CD14-positive monocyte (primary cell): ENCODE data around the gene CHD6. TPM values are rescaled to one million over a fixed set of nuclear protein-coding genes. Genes with fewer than 3 reads are reported as not detected.

Experiments used
- DNase-seq, 3 donors: peaks; one replicate each; pipeline ENCODE4 v3.0.0-alpha.2; 2011 to 2022
- H2AFZ ChIP-seq: 2 replicates; pipeline ENCODE4 v1.6.0; 2012; ENCODE audit warnings: mild to moderate bottlenecking, low read depth, low read length, inconsistent platforms; ENCODE audit not compliant: insufficient read depth, poor library complexity, severe bottlenecking
- H3K27ac ChIP-seq, 2 donors: 1 replicate in 1 of 2; 2 replicates in 1 of 2; pipeline ENCODE4 v1.5.1; 2012 to 2013; ENCODE audit warnings: low read length in 2 of 2, control low read depth in 1 of 2, inconsistent platforms in 1 of 2, low read depth in 1 of 2, mild to moderate bottlenecking in 1 of 2
- H3K27me3 ChIP-seq, 2 donors: one replicate each; pipeline versions ENCODE4 v1.6.0 to v1.6.1; 2011 to 2013; ENCODE audit warnings: low read length in 2 of 2; ENCODE audit not compliant: control insufficient read depth in 2 of 2, insufficient read depth in 2 of 2
- H3K36me3 ChIP-seq, 2 donors: replicated peaks in 1 of 2; 1 replicate in 1 of 2; 2 replicates in 1 of 2; pipeline versions ENCODE4 v1.5.1 to v1.6.1; 2012 to 2013; ENCODE audit warnings: low read length in 2 of 2, control low read depth in 1 of 2, inconsistent platforms in 1 of 2, mild to moderate bottlenecking in 1 of 2; ENCODE audit not compliant: insufficient read depth in 2 of 2, control insufficient read depth in 1 of 2
- H3K4me1 ChIP-seq, 2 donors: 1 replicate in 1 of 2; 2 replicates in 1 of 2; pipeline versions ENCODE4 v1.5.1 to v1.6.1; 2012 to 2013; ENCODE audit warnings: low read length in 2 of 2, control low read depth in 1 of 2, inconsistent platforms in 1 of 2, mild to moderate bottlenecking in 1 of 2, moderate library complexity in 1 of 2; ENCODE audit not compliant: insufficient read depth in 2 of 2, control insufficient read depth in 1 of 2
- H3K4me2 ChIP-seq: replicated peaks from 2 replicates; pipeline ENCODE3; 2012; ENCODE audit warnings: low read length, moderate library complexity, mild to moderate bottlenecking; ENCODE audit not compliant: poor library complexity, severe bottlenecking; ENCODE audit errors: extremely low read depth
- H3K4me3 ChIP-seq, 3 experiments: fragments of 200-600 bp in 1 of 3; sonication (generic) in 1 of 3; replicated peaks in 1 of 3; 1 replicate in 2 of 3; 2 replicates in 1 of 3; pipeline ENCODE4 v1.5.1; 2011 to 2013; ENCODE audit warnings: low read length in 3 of 3, mild to moderate bottlenecking in 3 of 3, control low read depth in 2 of 3, low read depth in 2 of 3, inconsistent platforms in 1 of 3, moderate library complexity in 1 of 3
- H3K79me2 ChIP-seq: 2 replicates; pipeline ENCODE4 v1.6.0; 2012; ENCODE audit warnings: mild to moderate bottlenecking, control low read depth, inconsistent platforms, low read length, moderate library complexity; ENCODE audit not compliant: insufficient read depth
- H3K9ac ChIP-seq: 2 replicates; pipeline ENCODE4 v1.6.0; 2017; ENCODE audit warnings: low read length, mild to moderate bottlenecking; ENCODE audit not compliant: insufficient read depth, poor library complexity, severe bottlenecking
- H3K9me3 ChIP-seq, 2 donors: replicated peaks in 1 of 2; 1 replicate in 1 of 2; 2 replicates in 1 of 2; pipeline versions ENCODE4 v1.5.1 to v1.6.1; 2012 to 2013; ENCODE audit warnings: low read length in 2 of 2, control low read depth in 1 of 2; ENCODE audit not compliant: control insufficient read depth in 1 of 2, insufficient read depth in 1 of 2
- H4K20me1 ChIP-seq: 2 replicates; pipeline ENCODE4 v1.6.0; 2012; ENCODE audit warnings: mild to moderate bottlenecking, low read length, control low read depth, moderate library complexity; ENCODE audit not compliant: insufficient read depth
- H3K27ac Mint-ChIP-seq, 7 donors: one replicate each; pipeline ENCODE4 v1.8.0; 2020; ENCODE audit warnings: mild to moderate bottlenecking in 7 of 7, mixed read lengths in 7 of 7, moderate library complexity in 6 of 7, inconsistent platforms in 2 of 7
- H3K27me3 Mint-ChIP-seq, 3 donors: one replicate each; pipeline ENCODE4 v1.8.0; 2021 to 2022; ENCODE audit warnings: low read depth in 3 of 3, mild to moderate bottlenecking in 3 of 3, mixed read lengths in 3 of 3, moderate library complexity in 3 of 3, inconsistent platforms in 1 of 3
- H3K36me3 Mint-ChIP-seq, 2 donors: one replicate each; pipeline ENCODE4 v1.8.0; 2020; ENCODE audit warnings: mixed read lengths in 2 of 2, inconsistent platforms in 1 of 2, mild to moderate bottlenecking in 1 of 2
- H3K4me1 Mint-ChIP-seq: one replicate; pipeline ENCODE4 v1.8.0; 2020; ENCODE audit warnings: mild to moderate bottlenecking, mixed read lengths
- H3K4me3 Mint-ChIP-seq, 2 donors: one replicate each; pipeline ENCODE4 v1.8.0; 2020; ENCODE audit warnings: mild to moderate bottlenecking in 2 of 2, mixed read lengths in 2 of 2, moderate library complexity in 1 of 2
- H3K9me3 Mint-ChIP-seq, 7 donors: one replicate each; pipeline ENCODE4 v1.8.0; 2020 to 2022; ENCODE audit warnings: mixed read lengths in 7 of 7, mild to moderate bottlenecking in 6 of 7, moderate library complexity in 6 of 7, inconsistent platforms in 2 of 7
- CTCF ChIP-seq: fragments of 200-600 bp; IDR thresholded peaks from one replicate; pipeline ENCODE4 v1.8.0; 2022; ENCODE audit warnings: antibody characterized with exemption, mild to moderate bottlenecking
- WGBS: methylation state at CpG from one replicate; pipeline ENCODE4 v1.1.5; 2013; ENCODE audit warnings: missing lambda C conversion rate; ENCODE audit not compliant: insufficient coverage; 5-methylcytosine and 5-hydroxymethylcytosine counted together
- intact Hi-C, 2 donors: fragments of 100-400 bp; cut with micrococcal nuclease; formaldehyde crosslinking; loops; one replicate each; pipeline versions ENCODE4 v1.15.0 to v1.15.1; 2023
- polyA plus RNA-seq, 3 donors: library from polyadenylated mRNA; depleted of rRNA in 1 of 3; unstranded in 2 of 3; stranded (reverse) in 1 of 3; fragments of 300-500 nt in 2 of 3; fragments of >200 nt in 1 of 3; fragmentation: Illumina TruSeq in 2 of 3; gene quantifications; 1 replicate in 2 of 3; 2 replicates in 1 of 3; pipeline ENCODE4 v1.2.3, GENCODE V29; 2012 to 2021

CHD6 gene
- polyA plus RNA-seq, 3 donors = 12.9 to 19.6 (median 13.0) TPM

GRCh38 chr20:41406353-41406752 is 211.8 kb downstream of the CHD6 start:
- H3K4me3 ChIP-seq = no peak overlapping the region
- Mint-ChIP-seq H3K4me3 (no peak overlapping the region), H3K9me3 (no peaks in the 10 kb centered on the region), H3K27ac (no peak overlapping the region), H3K27me3 (peaks cover 0 to 8% (median 6%) of the 10 kb centered on the region in 3 donors), H3K36me3 (peaks cover 78 to 89% of the 10 kb centered on the region in 2 donors), H3K4me1 (peaks cover 18% of the 10 kb centered on the region)
- H2AFZ ChIP-seq = no peak overlapping the region
- intact Hi-C loops = no loop called here
- H3K4me2 ChIP-seq = no peak overlapping the region
- no peaks in the 10 kb centered on the region for H3K27me3 ChIP-seq
- no peak for TF ChIP-seq CTCF
- H3K27ac ChIP-seq = no peak overlapping the region
- no peaks in the 10 kb centered on the region for H3K9me3 ChIP-seq
- peaks cover 58 to 94% of the 10 kb centered on the region in 2 donors for H3K36me3 ChIP-seq
- no peaks in the 10 kb centered on the region for H4K20me1 ChIP-seq
- no peaks in the 10 kb centered on the region for H3K79me2 ChIP-seq
- H3K4me1 ChIP-seq = peaks cover 7% of the 10 kb centered on the region in 2 donors
- 97% methylated on average over 4 of the region's 10 CpGs for WGBS
- DNase-seq = no peak
- no peak overlapping the region for H3K9ac ChIP-seq

- peak overlapping the region in 2 of 7 donors; percentile 19 to 75 for H3K27ac Mint-ChIP-seq
- H3K36me3 Mint-ChIP-seq = peaks cover 69 to 82% of the 10 kb centered on the region in 2 donors
- no peaks in the 10 kb centered on the region for H4K20me1 ChIP-seq
- H3K9ac ChIP-seq = no peak overlapping the region
- H3K4me3 Mint-ChIP-seq = no peak overlapping the region
- peaks cover 7% of the 10 kb centered on the region in 2 donors for H3K4me1 ChIP-seq
- no peak overlapping the region for H3K27ac ChIP-seq
- H3K9me3 Mint-ChIP-seq = no peaks in the 10 kb centered on the region
- no peak for TF ChIP-seq CTCF
- 96% methylated on average over 3 of the region's 3 CpGs for WGBS
- H3K9me3 ChIP-seq = no peaks in the 10 kb centered on the region
- intact Hi-C loops = no loop called here
- H2AFZ ChIP-seq = no peak overlapping the region
- peaks cover 0 to 6% (median 1%) of the 10 kb centered on the region in 3 donors for H3K27me3 Mint-ChIP-seq
- no peaks in the 10 kb centered on the region for H3K79me2 ChIP-seq
- peaks cover 48 to 85% of the 10 kb centered on the region in 2 donors for H3K36me3 ChIP-seq
- H3K4me2 ChIP-seq = no peak overlapping the region
- no peak for DNase-seq
- H3K4me3 ChIP-seq = no peak overlapping the region
- peaks cover 18% of the 10 kb centered on the region for H3K4me1 Mint-ChIP-seq
- no peaks in the 10 kb centered on the region for H3K27me3 ChIP-seq
Observed at GRCh38 chr20:41405436-41405835, 212.7 kb downstream of the CHD6 start.
